ENCODE measurements around the gene DIS3L2.

The DIS3L2 gene

GRCh38 chr2:231961349-231962166 lies at the start of gene DIS3L2:
Gene DIS3L2 (plus strand): TSS chr2:231961713. CDS start chr2:232014928, 53,215 bp downstream.
- peak; percentile 59 to 82 for DNase-seq

DNA sequence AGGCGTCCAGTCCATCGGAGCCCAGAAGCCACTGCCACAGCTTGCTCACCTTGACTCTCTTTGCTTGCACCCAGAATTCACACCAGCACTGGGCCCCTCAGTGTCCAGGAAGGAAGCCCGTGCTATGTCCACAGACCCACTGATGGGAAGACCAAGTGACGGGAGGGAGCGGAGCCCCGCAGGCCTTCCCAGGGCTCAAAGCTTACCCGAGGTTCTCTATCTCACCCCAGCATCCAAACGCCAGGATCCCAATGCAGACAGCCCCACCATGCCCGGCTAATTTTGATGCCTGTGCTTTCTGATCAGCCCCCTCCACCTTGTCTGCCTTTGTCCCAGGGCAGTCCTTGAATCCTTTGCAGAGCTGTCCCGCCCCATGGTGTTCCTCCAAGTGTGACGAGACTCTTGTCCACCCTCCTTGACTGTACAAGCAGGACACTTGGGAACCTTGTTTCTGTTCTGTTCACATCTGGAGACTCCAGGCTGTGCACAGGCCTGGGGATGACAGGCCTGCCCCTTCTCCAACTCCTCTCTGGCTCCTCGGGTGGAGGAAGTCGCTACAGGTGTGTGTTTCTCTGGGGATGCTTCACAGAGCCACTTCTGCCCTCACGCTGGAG lies 47.3 kb upstream of the DIS3L2 start:
- DNase-seq: no peak

DNA sequence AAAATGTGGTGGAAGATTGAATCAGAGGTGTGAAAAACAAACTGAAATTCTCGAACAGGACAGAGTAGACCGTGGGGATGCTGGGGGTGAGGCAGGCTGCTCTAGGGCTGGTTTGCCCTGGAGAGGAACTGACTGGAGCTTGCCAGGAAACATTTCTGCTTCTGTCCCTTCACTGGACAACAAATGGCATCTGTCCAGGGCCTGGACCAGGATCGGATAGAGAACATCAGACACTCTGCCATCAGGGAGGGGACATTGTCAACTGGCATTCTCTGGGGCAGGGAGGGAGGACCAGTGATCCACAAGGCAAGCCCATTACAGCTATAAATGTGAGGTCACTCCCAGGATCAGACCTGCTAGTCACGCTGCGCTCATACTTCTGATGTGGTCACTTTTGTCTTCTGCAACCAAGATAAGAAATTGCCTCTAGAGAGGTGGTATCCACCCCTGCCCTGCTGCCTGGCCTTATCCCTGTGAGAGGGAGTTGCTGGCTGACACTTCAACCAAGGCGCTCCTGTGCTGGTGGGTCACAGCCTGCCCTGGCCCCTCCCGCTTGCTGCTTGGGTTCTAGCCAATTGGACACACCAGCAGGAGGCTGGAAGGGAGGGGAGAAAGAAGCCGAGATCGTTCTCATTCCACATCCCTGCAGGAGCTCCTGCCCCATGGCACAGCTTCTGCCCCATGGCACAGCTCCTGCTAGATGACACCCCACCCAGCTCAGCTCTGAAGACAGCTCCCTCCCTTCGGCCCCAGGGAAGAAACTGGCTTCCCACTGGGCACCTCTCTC lies 44.0 kb upstream of the DIS3L2 start:
- DNase-seq: no peak

GRCh38 chr2:231918501-231919330 lies 42.8 kb upstream of the DIS3L2 start:
- no peak for DNase-seq

GRCh38 chr2:231919341-231920035 lies 42.0 kb upstream of the DIS3L2 start:
- no peak for DNase-seq

- no peak for DNase-seq
Measured at GRCh38 chr2:231920366-231920765, 41.1 kb upstream of the DIS3L2 start.

DNA sequence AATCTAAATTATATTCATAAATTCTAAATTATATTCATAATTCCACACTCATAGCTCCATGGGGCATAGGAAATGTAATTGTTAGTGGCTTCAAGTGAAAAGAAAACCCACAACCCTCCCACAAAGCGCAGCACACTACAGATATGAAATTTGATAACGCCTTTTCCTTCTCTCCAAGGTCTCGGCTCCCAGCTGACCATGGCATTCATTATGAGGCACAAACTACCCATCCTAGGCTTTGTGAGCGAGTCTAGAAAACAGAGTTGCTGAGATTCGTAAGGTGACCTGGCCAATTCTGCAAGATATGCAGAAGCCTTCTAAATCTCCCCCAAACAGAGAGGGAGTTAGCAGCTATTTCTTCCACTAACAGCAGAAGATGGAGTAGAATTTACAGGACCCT lies 40.7 kb upstream of the DIS3L2 start:
- DNase-seq: no peak

GRCh38 chr2:231922311-231923009 lies 39.1 kb upstream of the DIS3L2 start:
- no peak for DNase-seq

DNA sequence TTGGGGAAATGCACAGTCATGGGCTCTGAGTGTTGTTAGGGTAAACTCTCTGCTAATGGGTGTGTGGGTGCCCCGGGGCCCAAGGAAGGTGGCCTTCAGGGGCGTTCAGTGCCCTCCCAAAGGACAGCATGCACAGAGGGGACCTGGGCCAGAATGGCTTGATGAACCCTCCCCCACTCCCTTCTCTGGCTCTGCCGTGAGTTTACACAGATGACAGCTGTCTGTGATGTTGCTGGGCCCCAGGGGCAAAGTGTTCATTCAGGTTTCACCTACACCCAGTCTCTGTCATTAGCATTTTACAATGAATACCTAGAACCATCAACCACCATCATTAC lies 38.5 kb upstream of the DIS3L2 start:
- no peak for DNase-seq

- DNase-seq: no peak
Measured at GRCh38 chr2:231923951-231924888, 37.3 kb upstream of the DIS3L2 start.

DNA sequence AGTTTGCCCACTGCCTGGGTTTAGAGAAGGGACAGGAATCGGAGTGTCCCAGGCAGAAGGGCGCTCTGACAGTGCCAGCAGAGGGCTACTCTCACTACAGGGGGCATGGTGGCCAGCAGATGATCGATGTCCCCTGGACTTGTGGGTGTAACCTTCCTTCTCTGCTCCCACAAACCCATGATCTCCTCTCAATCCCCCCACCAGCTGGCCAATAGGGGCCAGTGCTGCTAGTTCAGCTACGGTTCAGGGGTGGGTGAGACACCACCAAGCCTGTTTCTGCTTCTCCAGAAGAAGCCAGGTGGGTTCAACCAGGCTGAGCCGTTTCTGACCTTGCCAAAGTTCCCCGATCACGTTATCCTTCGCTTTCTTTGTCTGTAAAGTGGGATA lies 36.6 kb upstream of the DIS3L2 start:
- no peak for DNase-seq

GRCh38 chr2:231925303-231926179 lies 36.0 kb upstream of the DIS3L2 start:
- DNase-seq: peak; percentile 61 to 73

GRCh38 chr2:231926180-231926741 lies 35.3 kb upstream of the DIS3L2 start, which contains the start of gene NPPC:
Gene NPPC (minus strand): TSS chr2:231926396. CDS start chr2:231926249, 147 bp downstream.
- DNase-seq: peak; percentile 77 to 88

GRCh38 chr2:231926761-231927565 lies 34.5 kb upstream of the DIS3L2 start:
- DNase-seq: peak; percentile 24 to 37

DNA sequence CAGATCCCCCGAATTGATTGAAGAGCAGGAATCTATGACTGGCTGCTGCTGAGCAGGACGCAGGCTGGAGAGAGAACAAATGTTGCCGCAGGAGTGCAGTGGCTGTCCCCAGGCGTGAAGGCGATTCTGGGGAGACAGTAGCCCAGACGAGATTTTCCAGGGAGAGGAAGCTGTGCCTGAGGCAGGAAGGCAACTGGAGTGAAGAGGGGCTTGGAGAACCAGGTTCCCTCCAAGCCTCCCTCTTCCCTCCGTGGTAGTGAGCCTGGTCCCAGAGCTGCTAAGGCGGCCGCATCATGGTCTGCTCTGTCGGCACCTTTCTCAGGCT lies 34.0 kb upstream of the DIS3L2 start:
- DNase-seq: no peak

GRCh38 chr2:231928481-231928880 lies 33.0 kb upstream of the DIS3L2 start:
- no peak for DNase-seq

GRCh38 chr2:231928901-231929725 lies 32.4 kb upstream of the DIS3L2 start:
- no peak for DNase-seq

Measured in NCI-H1930 (cell line).